HG02588 (cell line): ENCODE measurements around the gene ACTMAP.
"Not testable (repeated sequence)": the region's sequence is repeated elsewhere in the genome, so short reads cannot be mapped to it uniquely, and the experiment has no call there.

ENCODE experiments used
- ATAC-seq: cut with Tn5 transposase; IDR thresholded peaks from one replicate; pipeline ENCODE4 v1.9.1; 2021; ENCODE audit warnings: mild to moderate bottlenecking, moderate library complexity; ENCODE audit not compliant: unreplicated experiment

The ACTMAP gene

DNA sequence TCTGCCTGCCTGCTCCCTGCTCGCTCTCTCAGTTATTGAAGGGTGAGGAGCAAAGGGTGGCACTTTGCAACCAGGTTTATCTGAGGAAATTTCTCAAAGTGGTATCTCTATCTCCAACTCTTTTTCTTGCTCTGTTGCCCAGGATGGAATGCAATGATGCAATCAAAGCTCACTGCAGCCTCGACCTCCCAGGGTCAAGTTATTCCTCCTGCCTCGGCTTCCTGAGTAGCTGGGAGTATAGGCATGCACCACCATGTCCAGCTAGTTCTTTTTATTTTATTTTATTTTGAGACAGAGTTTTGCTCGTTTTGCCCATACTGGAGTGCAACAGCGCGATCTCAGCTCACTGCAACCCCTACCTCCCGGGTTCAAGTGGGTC, 4.9 kb downstream of the ACTMAP start:
- ATAC-seq: no peak

DNA sequence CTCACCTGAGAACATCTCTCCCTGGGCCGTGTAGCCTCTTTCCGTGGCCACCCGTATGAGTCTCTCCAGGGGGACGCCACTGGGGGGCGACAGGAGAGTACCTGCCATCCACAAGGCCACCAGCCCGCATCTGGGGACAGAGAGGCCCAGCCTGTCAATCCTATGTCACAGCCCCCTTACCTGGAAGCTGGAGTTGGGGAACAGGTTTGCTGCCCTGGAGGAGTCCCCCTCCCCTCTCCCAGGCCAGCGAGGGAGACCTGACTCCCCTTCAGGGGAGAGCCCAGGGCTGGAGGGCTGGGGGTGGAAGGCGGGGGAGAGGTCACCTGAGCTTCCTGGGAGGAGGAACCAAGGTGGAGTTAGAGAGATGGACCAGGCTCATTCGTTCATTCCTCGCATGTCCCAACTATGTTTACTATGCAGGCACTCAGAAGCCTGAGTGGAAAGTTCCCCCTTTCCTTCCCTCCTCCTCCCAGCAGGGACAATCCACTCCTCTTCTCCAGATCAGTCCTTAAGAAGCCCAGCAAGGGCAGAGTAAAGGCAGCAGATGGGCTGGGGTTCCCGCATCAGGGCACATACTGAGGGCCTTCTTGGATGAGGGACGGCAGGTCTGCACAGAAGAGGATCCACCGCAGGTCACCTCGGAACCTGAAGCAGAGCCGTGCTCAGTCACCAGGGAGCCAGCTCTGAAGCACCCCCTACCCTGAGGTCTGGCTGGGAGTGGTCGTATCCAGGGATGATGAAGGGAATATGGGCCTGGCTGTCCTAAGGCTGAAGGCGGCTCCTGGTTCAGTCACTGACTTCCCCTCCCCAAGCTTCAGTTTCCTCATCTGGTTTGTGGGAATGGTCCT, 5.5 kb downstream of the ACTMAP start:
- no peak for ATAC-seq

DNA sequence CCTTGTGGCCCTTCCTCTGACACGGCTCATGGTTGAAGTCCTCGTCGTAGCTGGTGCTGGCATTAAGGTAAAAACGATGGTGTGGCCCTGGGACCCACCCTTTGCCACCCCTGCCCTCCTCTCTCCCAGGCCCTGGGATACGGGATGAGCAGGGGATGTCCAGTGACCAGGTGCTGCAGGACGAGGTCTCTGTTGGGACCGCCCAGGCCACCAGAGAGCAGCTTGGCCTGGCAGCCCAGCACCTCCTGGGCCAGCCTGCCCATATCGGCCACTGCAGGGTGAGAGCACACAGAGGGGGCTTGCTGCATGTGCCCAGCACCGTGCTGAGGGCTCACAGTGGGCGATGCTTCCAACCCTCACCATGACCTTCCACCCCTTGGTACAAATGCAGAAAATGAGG, 6.4 kb downstream of the ACTMAP start:
- no peak for ATAC-seq

DNA sequence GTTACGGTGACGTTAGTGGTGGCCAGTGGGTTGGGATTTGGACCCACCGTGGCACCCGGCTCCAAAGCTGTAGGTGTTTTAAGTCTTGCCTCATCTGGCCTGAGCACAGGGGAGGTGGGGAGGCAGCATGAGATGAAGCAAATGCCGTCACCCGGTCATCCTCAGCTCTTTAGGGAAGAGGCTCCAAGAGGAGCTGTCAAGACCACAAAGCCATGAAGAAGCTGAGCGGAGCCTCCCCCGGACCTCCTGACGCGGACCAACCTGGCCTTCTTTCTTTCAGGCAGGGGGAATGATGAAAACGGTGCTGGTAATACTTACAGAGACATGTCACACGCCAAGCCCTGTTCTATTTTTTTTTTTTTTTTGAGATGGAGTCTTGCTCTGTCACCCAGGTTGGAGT, 7.4 kb downstream of the ACTMAP start:
- ATAC-seq: no peak

DNA sequence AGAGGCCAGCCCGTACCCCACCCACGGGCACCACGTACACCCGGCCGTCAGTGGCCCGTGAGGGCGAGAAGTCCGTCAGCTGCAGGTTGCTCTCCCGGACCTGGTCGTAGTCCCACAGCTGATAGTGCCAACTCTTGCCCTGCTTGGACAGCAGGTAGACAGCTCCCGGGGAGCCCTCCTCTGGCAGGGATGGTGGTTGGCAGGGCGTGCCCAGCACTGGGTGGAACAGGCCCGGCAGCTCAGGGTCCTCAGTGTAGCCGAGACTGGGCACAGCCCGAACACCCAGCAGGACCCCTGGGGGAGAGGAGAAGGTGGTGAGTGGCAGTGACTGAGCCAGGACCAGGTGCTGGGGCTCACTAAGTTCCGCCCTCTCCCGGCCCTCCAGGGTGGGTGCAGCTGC, 7.8 kb downstream of the ACTMAP start:
- no peak for ATAC-seq

DNA sequence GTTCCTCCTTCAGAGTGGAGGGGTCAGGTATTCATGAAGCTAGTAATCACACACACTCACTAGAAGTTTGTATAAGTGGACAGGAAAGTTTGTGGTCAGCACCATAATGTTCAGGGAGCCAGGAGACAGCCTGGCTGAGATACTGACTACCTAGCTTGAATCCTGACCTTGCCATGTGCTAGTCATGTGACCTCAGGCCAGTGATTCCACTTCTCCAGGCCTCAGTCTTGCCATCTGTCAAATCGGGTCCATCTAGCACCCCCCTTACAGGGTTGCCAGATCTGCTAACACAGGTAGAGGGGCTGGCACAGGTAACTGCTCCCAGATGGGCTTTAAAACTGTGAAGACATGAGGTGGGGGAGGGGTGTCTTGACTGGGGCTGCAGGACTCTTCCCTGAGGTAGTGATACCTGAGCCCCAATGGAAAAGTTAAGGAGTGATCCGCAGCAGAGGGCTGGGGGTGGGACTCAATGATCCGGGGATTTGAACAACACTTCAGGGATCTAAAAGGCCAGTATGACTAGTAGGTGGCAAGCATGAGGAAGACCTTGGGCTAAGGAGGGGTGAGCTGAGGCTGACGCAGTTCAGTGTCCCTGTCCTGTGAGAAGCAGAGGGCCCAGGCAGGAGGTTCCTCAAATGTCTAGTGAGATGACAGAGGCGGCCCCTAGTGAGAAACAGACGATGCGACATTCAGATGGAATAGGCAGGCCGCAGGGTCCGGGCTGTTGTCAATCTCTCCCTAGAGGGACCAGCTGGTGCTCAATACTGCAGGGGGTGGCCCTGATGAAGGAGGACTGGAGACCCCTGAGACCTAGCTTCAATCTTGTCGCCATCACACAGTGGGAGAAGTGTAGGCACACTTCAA, 8.5 kb downstream of the ACTMAP start:
- ATAC-seq: no peak

DNA sequence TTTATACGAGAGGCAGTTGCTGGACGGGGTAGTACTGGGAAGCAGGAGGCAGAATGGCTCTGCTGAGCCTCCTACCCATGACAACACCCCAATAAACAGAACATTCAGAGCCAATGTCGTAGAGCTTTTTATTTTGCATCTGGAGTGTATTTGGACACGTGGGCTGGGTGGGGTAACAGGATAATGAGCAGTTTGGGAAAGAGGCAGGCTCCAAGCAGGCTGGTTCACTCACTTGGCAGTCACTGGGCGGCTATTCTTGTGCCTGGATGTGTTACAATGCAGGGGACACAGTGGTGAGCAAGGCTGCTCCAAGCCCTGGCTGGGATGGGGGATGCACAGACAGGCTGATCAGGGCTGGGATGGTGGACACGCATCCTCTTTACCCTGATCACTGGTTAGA, 9.5 kb downstream of the ACTMAP start:
- no peak for ATAC-seq

DNA sequence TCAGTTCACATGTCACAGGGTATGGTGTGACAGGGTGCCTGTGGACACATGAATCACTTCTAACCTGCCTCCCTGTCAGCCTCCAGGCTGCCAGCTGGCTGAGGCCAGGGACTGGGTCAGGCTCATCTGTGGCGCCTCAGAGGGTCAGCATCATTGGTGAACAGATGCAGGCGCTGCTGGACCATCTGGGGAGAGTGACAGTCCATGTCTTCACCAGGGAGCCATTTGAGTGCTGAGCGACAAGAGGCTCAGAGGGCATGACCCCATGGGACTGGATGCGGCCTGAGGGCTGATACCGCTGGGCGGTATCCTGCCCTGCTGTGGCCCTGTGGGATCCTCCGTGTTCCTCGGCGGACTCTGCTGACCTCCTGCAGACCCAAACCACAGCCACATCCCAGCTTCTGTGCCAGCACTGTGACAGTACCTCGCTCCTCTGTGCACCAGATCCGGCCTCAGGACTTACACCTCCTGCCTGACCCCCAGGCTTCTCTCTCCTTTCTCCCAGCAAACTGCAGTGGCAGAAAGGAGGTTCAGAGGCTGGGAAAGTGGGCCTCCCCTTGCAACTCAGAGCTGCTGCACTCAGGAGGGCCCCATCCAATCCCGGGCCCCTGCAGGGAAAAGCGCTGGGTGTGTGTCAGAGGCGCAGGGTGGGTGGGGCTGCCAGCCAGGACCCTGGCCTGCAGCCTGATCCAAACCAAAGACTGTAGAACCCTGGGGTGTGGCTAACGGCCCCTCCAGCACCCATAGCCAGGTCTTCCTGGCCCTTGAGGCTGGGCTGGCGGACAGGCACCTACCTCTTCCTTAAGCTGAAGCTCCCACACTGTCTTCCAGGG, 10.2 kb downstream of the ACTMAP start:
- ATAC-seq: no peak

DNA sequence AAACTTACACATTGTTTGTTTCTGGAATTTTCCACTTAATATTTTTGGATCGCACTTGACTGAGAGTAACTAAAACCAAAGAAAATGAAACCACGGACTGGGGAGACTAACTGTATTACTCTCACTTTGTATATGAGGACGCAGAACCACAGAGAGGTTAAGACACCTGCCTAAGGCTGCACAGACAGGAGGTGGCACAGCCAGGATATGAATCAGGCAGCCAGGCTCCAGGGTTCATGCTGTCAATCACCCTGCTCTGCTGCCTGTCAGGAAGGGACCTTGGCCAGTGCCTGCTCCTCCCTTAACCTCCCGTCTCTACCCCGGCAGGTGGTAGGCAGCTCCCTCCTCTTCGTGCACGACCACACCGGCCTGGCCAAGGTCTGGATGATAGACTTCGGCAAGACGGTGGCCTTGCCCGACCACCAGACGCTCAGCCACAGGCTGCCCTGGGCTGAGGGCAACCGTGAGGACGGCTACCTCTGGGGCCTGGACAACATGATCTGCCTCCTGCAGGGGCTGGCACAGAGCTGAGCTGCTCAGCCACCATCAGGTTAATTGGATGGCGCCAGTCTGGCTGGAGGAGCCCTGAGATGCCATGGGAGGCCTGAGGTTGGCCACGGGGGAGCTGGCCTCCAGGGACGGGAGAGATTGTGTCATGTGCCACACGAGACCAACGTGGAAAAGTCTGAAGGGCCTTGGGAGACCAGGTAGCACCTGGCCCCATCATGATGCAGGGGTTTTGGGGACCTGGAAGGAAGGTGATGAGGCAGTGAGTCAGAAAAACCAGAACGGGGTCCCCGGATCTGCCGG, 11.0 kb downstream of the ACTMAP start:
- ATAC-seq: no peak

DNA sequence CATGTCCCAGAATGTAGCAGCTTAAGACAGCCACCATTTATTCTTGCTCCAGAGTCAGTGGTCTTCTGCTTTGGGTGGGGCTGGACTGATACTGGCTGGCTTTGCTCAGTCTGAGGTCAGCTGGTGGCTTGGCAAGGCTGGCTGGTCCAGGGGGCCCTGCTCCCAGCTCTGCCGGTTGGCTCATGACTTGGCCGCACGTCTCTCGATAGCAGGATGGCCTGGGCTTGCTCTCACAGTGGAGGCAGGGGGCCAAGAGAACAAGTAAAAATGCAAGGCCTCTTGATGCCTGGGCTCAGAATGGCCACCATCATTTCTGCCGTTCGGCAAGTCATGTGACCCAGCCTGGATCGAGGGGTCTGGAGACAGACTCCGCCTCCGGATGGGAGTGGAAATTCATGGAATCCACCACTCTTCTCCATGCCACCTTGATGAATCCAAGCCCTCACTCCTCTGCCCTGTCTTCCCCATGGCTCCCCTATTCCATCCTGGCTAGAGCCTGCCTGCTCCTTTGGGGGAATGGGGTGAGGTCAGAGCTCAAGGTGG, 13.1 kb downstream of the ACTMAP start:
- ATAC-seq: no peak

DNA sequence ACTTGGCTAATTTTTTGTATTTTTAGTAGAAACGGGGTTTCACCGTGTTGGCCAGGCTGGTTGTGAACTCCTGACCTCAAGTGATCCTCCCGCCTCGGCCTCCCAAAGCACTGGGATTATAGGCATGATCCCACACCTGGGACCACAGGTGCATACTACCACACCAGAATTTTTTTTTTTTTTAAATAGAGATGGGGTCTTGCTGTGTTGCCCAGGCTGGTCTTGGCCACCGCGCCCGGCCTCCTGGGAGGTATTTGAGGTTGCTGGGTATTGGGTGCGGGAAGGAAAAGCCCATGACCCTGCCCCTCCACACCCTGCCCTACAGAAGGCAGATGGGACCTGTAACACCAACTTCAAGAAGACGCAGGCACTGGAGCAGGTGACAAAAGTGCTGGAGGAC, 13.6 kb downstream of the ACTMAP start:
- no peak for ATAC-seq

DNA sequence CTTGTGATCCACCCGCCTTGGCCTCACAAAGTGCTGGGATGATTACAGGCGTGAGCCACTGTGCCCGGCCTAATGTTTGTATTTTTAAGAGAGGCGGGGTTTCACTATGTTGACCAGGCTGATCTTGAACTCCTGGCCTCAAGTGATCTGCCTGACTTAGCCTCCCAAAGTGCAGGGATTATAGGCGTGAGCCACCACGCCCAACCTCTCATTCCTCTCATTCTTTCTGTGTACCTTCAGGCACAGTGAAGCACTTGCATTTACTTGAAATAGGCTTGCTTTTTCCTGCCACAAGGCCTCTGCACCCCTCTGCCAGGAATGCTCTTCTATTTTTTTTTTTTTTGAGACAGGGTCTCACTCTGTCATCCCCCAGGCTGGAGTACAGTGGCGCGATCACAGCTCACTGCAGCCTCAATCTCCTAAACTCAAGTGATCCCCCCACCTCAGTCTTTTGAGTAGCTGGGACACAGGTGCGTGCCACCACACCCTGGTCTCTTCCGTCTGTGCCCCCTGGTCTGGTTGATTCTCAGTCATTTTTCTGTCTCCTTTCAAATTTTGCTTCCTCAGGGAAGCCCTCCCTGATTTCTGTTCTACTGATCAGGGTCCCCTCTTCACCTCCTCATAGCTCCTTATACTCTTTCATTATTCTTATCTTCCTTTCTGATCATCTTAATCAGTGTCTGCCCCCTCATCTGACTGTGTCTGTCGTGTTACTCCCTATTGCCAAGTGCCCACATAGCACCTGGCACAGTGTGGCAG, 15.1 kb downstream of the ACTMAP start:
- ATAC-seq: no peak

DNA sequence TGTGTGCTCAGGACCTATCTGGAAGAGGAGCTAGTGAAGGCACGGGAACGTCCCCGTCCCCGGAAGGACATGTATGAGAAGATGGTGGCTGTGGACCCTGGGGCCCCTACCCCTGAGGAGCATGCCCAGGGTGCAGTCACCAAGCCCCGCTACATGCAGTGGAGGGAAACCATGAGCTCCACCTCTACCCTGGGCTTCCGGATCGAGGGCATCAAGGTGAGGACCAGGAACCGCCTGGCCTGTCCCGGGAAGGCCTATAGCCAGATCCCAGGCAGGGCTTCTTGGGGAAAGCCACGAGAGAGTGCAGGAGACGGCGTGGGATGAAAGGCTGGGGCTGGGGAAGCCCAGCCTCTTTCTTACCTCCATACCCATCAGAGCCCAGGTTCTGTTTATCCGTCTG, 17.1 kb downstream of the ACTMAP start:
- no peak for ATAC-seq

DNA sequence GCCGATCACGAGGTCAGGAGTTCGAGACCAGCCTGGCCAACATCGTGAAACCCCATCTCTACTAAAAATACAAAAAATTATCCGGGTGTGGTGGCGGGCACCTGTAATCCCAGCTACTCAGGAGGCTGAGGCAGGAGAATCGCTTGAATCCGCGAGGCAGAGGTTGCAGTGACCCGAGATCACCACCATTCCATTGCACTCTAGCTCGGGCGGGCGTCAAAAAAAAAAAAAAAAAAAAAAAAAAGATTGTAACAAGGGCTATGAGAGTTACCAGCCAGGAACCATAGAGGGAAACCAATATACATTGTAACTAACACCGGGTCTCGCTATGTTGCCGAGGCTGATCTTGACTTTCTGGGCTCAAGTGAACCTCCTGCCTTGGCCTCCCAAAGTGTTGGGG, 18.0 kb downstream of the ACTMAP start:
- not testable (repeated sequence) for ATAC-seq

DNA sequence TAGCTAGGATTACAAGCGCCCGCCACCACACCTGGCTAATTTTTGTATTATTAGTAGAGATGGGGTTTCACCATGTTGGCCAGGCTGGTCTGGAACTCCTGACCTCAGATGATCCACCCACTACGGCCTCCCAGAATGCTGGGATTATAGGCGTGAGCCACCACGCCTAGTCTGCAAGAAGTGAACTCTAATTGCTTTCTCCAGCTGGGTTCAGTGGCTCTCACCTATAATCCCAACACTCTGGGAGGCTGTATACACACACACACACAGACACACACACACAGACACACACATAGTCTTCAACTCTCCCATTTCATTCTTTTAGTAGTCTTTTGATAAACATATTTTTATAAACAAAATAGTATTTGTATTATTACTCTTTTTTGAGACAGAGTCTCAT, 20.2 kb downstream of the ACTMAP start:
- ATAC-seq: not testable (repeated sequence)

DNA sequence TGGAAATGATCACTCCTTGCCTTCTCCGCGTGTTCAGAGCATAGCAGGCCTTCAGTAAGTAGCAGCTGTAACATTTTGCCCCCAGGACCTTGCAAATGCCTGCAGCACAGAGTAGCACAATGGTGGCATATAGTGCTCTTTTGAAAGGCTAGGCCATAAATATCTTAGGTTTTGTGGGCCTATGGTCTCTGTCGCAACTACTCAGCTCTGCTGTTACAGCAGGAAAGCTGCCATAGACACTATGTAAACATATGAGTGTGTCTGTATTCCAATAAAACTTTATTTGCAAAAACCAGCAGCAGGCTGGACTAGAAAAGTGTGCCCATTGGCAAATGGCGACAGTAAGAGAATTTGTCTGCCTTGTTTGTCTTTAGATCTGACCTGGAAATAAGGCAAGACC, 24.0 kb downstream of the ACTMAP start:
- no peak for ATAC-seq

DNA sequence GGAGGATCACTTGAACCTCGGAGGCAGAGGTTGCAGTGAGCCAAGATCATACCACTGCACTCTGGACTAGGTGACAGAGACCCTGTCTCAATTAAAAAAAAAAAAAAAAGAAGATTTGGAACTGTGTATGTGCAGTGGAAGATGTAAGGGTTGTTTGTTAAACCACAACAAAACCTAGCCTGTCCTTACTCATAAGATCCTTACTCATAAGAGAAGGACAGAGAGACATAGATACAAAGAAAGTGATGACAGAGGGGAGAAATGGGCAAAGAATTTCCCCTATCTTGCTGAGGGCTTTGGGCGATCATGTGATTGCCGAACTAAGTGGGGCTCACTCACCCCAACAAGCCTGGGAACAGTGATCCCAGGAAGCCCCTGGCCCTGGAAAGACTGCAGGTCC, 25.4 kb downstream of the ACTMAP start:
- no peak for ATAC-seq

DNA sequence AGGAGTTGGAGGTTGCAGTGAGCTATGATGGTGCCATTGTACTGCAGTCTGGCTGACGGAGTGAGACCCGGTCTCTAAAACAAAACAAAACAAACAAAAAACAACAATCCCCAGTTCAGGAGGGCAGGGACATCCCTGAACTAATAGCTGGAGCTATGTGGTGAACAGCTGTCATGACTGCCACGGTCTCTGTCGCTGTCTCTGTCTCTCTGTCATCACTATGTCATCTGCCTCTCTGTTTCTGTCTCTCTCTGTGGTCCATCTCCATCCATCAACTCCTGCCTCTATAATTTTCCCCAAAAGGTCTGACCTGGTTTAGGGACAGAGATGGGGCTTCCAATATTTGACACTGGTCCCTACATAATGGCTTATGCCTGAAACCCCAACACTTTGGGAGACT, 26.0 kb downstream of the ACTMAP start:
- no peak for ATAC-seq

DNA sequence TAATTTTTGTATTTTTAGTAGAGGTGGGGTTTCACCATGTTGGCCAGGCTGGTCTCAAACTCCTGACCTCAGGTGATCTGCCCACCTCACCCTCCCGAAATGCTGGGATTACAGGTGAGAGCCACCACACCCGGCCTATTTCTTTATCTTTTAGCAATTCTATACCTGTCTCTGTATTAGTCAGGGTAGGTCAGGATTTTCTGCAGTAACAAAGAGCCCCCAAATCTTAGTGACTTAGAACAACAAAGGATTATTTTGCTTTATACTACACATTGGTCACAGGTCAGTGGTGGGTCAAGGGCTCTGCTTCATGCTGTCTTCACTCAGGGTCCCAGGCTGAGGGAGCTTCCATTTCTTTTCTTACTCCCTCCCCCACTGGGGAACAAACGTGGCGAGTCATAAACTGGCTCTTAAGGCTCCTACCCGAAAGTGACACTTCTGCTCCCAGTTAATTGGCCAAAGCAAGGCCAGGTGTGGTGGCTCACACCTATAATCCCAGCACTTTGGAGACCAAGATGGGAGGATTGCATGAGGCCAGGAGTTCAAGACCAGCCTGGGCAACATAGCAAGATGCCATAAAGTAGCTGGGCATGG, 26.5 kb downstream of the ACTMAP start:
- ATAC-seq: no peak
